ENCODE results near the gene THSD8.

THSD8 gene

DNA sequence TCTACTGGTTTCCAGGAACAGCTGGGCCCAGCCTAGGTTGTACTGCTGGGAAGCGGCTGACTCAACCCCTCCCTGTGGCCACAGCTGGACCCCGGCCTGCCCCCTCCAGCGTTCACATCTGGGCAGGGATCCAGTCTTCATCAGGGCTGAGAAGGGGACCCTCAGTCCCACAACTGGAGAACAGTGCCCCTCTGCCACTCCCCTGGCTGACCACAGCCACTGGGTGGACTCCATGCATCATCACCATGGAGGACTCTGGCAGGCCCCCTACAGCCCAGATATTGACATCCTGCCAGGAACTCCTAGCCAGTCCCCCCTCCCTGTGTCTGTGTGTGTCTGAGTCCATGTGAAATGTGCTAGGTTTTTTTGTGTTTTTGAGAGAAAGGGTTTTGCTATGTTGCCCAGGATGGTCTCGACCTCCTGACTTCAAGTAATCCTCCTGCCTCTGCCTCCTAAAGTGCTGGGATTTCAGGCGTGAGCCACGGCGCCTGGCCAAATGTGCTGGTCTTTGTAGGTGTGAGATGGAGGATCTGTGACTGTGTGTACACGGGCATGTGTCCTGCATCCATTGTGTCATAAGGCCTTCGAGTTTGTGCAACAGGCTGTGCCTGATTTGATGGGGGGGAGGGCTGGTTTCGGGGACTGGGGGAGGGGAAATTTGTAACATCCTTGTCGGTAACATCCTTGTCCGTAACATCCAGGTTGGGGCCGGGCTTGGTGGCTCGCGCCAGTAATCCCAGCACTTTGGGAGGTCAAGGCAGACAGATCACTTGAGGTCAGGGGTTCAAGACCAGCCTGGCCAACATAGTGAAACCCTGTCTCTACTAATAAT is 22.5 kb upstream of the THSD8 start:
- H3K9me3 ChIP-seq (ENCODE audit: control insufficient read depth, low read length): no peaks in the 10 kb centered on the region
- peaks cover 11% of the 10 kb centered on the region for H3K27me3 ChIP-seq (ENCODE audit: control insufficient read depth, insufficient read depth, low read length, poor library complexity, severe bottlenecking)
- H3K4me3 ChIP-seq (ENCODE audit: insufficient read depth, low read depth, low read length): no peak overlapping the region
- 75% methylated on average over 15 of the region's 15 CpGs for WGBS, 2 experiments
- H3K4me1 ChIP-seq (ENCODE audit: control insufficient read depth, insufficient read depth, low read length): peaks cover 28% of the 10 kb centered on the region
- H3K36me3 ChIP-seq (ENCODE audit: control insufficient read depth, insufficient read depth, low read length): no peaks in the 10 kb centered on the region
- no peak overlapping the region for H3K27ac ChIP-seq (ENCODE audit: insufficient read depth, low read depth, low read length, poor library complexity, severe bottlenecking)

GRCh38 chr19:12782174-12782423 is 19.8 kb upstream of the THSD8 start:
- Histone ChIP-seq H3K36me3 (ENCODE audit: control insufficient read depth, insufficient read depth, low read length) (no peaks in the 10 kb centered on the region), H3K27me3 (ENCODE audit: control insufficient read depth, insufficient read depth, low read length, poor library complexity, severe bottlenecking) (peaks cover 4% of the 10 kb centered on the region), H3K9me3 (ENCODE audit: control insufficient read depth, low read length) (no peaks in the 10 kb centered on the region), H3K4me3 (ENCODE audit: insufficient read depth, low read depth, low read length) (peak overlapping the region; percentile 52), H3K4me1 (ENCODE audit: control insufficient read depth, insufficient read depth, low read length) (peaks cover 24% of the 10 kb centered on the region), H3K27ac (ENCODE audit: insufficient read depth, low read depth, low read length, poor library complexity, severe bottlenecking) (no peak overlapping the region)
- WGBS, 2 experiments: 67 to 68% methylated on average over 12 of the region's 12 CpGs

DNA sequence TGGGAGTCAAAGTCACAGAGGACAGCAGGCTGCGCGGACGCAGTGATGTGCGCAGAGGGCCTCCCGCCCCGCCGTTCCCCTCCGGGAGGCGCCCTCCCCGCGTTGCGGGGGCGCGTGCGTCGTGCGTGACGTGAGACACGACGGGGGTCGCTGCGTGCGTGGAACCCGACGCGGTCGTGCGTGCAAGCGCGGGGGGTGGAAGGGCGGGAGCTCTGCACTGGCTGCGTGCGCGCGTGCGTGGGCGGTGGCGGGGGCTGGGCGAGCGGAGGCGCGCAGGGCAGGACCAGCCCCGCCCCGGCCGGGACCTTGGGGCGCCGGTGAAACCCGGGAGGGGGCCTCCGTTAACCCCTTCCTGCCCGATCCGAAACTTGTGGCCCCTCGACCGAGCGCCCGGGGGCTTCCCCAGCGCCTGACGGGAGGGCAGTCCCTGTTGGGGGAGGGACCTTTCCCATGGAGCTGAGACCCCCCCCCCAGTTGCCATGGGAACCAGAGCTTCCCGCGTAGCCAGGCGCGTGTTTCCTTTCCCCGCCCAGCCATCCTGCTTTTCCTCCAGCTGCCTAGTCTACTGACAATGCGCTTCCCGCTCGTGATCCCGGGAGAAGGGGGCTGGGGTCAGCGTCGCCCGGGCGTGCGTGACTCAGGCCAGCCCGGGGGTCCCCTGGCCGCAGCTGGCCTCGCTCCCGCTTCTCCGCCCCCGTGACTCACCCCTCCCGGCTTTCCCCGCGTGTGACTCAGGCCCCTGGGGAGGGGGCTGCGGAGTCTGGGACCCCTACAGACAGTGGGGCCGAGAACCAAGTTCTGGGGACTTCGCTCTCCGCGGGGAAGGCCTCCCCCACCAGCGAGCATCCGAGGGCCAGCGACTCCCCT is 19.2 kb upstream of the THSD8 start:
- 3% methylated on average over 88 of the region's 88 CpGs for WGBS, 2 experiments
- H3K9me3 ChIP-seq (ENCODE audit: control insufficient read depth, low read length): no peaks in the 10 kb centered on the region
- peaks cover 24% of the 10 kb centered on the region for H3K4me1 ChIP-seq (ENCODE audit: control insufficient read depth, insufficient read depth, low read length)
- H3K27ac ChIP-seq (ENCODE audit: insufficient read depth, low read depth, low read length, poor library complexity, severe bottlenecking): no peak overlapping the region
- peak overlapping the region; percentile 52 for H3K4me3 ChIP-seq (ENCODE audit: insufficient read depth, low read depth, low read length)
- H3K27me3 ChIP-seq (ENCODE audit: control insufficient read depth, insufficient read depth, low read length, poor library complexity, severe bottlenecking): peaks cover 4% of the 10 kb centered on the region
- H3K36me3 ChIP-seq (ENCODE audit: control insufficient read depth, insufficient read depth, low read length): no peaks in the 10 kb centered on the region

DNA sequence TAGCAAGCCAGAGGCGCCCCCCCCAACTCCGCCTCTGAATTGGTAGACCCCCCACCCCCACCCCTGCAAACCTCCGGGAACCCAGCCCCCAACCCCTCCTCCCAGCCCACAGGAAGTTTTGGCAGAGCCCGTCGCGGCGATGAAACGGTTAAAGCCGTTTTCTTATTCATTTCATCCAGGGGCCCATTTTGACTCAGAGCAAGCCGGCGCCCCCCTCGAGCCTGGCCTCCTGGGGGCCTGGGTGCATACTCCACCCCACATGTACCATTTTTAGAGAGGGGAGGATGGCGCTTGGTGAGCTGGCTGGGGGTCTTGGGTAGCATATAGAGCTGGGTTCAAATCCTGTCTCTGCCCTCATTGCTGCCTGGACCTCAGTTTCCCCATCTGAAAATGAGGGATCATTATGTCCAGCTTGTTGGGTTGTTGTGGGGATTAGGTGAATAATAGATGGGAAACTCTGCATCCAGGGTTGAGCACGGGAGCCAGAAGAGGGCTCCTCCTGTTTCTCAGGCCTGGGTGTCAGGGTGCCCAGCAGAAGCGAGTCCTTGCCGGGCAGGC is 18.5 kb upstream of the THSD8 start:
- Histone ChIP-seq H3K36me3 (ENCODE audit: control insufficient read depth, insufficient read depth, low read length) (no peaks in the 10 kb centered on the region), H3K27me3 (ENCODE audit: control insufficient read depth, insufficient read depth, low read length, poor library complexity, severe bottlenecking) (peaks cover 4% of the 10 kb centered on the region), H3K4me1 (ENCODE audit: control insufficient read depth, insufficient read depth, low read length) (peaks cover 29% of the 10 kb centered on the region), H3K27ac (ENCODE audit: insufficient read depth, low read depth, low read length, poor library complexity, severe bottlenecking) (no peak overlapping the region), H3K9me3 (ENCODE audit: control insufficient read depth, low read length) (no peaks in the 10 kb centered on the region), H3K4me3 (ENCODE audit: insufficient read depth, low read depth, low read length) (peak overlapping the region; percentile 52)
- WGBS, 2 experiments: 17 to 23% methylated on average over 15 of the region's 16 CpGs

DNA sequence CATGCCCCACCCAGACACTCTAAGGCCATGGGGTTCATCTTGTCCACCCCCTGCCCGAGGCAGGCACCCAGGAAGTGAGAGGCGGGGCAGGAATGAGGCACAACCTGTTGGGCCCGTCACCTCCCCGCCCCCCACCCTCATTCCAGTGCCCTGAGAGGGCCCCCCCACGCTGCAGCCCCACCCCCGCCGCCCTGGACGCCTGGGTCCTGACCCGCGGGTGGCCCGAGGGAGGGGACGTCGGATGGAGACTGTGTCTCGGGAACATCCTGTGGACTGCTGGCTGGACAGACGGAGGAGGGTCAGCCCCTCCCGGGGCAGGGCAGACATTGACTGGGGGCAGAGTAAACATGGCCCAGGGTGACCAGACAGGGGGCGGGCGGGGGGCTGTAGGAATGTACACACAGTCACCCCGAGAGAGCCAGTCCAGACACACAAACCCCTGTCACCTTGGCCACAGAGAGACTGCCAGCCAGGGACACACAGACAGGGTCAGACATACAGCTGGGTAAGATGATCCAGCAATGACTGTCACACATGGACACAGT is 17.9 kb upstream of the THSD8 start:
- Histone ChIP-seq H3K27me3 (ENCODE audit: control insufficient read depth, insufficient read depth, low read length, poor library complexity, severe bottlenecking) (no peaks in the 10 kb centered on the region), H3K4me3 (ENCODE audit: insufficient read depth, low read depth, low read length) (no peak overlapping the region), H3K4me1 (ENCODE audit: control insufficient read depth, insufficient read depth, low read length) (peaks cover 29% of the 10 kb centered on the region), H3K27ac (ENCODE audit: insufficient read depth, low read depth, low read length, poor library complexity, severe bottlenecking) (no peak overlapping the region), H3K9me3 (ENCODE audit: control insufficient read depth, low read length) (no peaks in the 10 kb centered on the region), H3K36me3 (ENCODE audit: control insufficient read depth, insufficient read depth, low read length) (no peaks in the 10 kb centered on the region)
- 58 to 59% methylated on average over 18 to 19 of the region's 19 CpGs for WGBS, 2 experiments

GRCh38 chr19:12784394-12784870 is 17.4 kb upstream of the THSD8 start:
- no peak overlapping the region for H3K27ac ChIP-seq (ENCODE audit: insufficient read depth, low read depth, low read length, poor library complexity, severe bottlenecking)

DNA sequence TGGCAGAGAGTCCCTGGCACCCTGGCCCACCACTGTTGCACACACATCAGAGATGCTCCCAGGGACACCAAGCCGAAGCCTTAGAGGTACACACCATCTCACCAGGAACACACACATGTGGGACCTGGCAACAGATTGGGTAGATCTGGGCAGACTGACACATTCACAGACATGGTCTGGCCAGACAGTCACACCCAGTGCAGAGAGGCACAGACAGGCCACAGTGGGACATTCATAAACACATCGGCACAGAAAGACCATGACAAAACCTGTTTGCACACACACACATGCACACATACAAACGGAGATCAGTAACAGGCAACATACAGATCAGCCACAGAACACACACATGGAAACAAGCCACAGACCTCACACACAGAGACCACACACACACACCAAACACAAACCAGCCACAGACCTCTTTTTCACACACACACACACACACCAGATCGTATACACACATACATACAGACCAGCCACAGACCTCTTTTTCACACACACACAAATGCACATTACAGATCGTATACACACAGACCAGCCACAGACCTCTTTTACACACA is 16.9 kb upstream of the THSD8 start:
- 83 to 91% methylated on average over 5 of the region's 5 CpGs for WGBS, 2 experiments
- peaks cover 27% of the 10 kb centered on the region for H3K4me1 ChIP-seq (ENCODE audit: control insufficient read depth, insufficient read depth, low read length)

More at GRCh38 chr19:12784394-12784870, 17.4 kb upstream of the THSD8 start:
- Histone ChIP-seq H3K9me3 (ENCODE audit: control insufficient read depth, low read length) (no peaks in the 10 kb centered on the region), H3K27me3 (ENCODE audit: control insufficient read depth, insufficient read depth, low read length, poor library complexity, severe bottlenecking) (no peaks in the 10 kb centered on the region), H3K36me3 (ENCODE audit: control insufficient read depth, insufficient read depth, low read length) (no peaks in the 10 kb centered on the region), H3K4me1 (ENCODE audit: control insufficient read depth, insufficient read depth, low read length) (peaks cover 29% of the 10 kb centered on the region), H3K4me3 (ENCODE audit: insufficient read depth, low read depth, low read length) (no peak overlapping the region)
- WGBS, 2 experiments: 90 to 94% methylated on average over 10 of the region's 10 CpGs

DNA sequence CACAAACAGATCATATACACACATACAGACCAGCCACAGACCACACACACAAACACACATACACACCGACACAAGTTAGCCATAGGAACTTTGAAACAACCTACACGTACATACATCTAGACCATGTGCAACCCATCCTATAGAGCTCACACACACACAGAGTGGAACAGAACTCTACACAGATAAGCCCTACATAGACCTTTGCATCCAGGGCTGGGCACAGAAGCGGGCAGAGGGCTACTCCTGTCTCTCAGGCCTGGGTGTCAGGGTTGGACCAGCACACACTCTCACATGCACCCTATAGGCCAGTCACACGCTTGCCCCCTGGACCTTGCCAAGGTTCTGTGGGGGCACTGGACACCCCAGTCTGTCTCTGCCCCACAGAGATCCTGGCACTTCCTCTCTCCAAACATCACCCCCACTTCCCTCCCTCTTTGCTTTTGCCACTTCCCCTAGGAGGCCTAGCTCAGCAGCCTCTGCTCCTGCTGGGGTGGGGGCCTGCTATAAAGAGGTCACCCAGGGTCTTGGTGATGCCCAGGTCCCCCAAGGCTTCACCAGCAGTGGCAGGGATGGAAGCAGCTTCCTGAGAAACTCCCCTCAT is 16.3 kb upstream of the THSD8 start:
- WGBS, 2 experiments: 87 to 89% methylated on average over 4 of the region's 4 CpGs
- H3K36me3 ChIP-seq (ENCODE audit: control insufficient read depth, insufficient read depth, low read length): no peaks in the 10 kb centered on the region
- H3K9me3 ChIP-seq (ENCODE audit: control insufficient read depth, low read length): no peaks in the 10 kb centered on the region
- H3K4me3 ChIP-seq (ENCODE audit: insufficient read depth, low read depth, low read length): no peak overlapping the region
- peaks cover 27% of the 10 kb centered on the region for H3K4me1 ChIP-seq (ENCODE audit: control insufficient read depth, insufficient read depth, low read length)
- H3K27ac ChIP-seq (ENCODE audit: insufficient read depth, low read depth, low read length, poor library complexity, severe bottlenecking): no peak overlapping the region
- peaks cover 4% of the 10 kb centered on the region for H3K27me3 ChIP-seq (ENCODE audit: control insufficient read depth, insufficient read depth, low read length, poor library complexity, severe bottlenecking)

More for the DNA sequence above, 16.9 kb upstream of the THSD8 start:
- no peaks in the 10 kb centered on the region for H3K36me3 ChIP-seq (ENCODE audit: control insufficient read depth, insufficient read depth, low read length)
- no peaks in the 10 kb centered on the region for H3K9me3 ChIP-seq (ENCODE audit: control insufficient read depth, low read length)
- no peak overlapping the region for H3K27ac ChIP-seq (ENCODE audit: insufficient read depth, low read depth, low read length, poor library complexity, severe bottlenecking)
- no peaks in the 10 kb centered on the region for H3K27me3 ChIP-seq (ENCODE audit: control insufficient read depth, insufficient read depth, low read length, poor library complexity, severe bottlenecking)
- H3K4me3 ChIP-seq (ENCODE audit: insufficient read depth, low read depth, low read length): no peak overlapping the region

DNA sequence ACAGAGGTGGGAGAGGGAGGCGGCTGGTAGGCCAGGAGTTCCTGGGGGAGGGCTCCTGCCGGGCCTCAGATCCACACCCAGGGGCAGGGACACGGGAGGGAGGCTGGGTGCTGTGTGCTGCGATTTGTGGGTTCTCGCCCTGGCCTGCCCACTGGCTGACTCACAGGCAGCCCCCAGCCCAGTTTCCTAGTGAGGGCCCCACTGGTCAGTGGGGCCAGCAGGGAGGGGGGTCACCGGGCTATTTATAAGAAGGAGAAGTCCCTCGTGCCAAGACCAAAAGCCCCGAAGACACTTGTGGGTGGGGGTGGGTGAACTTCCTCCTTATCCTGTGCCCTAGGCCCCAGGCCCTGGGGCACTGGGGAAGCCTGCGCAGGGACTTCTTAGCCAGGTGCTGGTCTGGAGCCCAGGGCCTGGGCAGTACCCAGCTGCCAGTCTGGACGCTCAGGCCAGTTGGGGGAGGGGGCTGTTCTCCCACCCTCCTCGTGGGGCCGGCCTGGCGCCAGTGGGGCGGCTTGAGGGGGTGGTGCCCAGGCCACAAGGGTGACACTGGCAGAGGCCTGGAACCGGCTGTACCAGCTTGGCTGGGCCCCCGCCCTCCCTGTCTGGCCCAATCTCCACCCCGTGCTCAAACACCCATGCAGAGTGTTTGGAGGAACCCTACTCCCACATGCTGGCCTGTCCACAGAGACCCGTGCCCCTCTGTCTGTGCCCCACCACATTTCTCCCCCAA is 15.6 kb upstream of the THSD8 start:
- Histone ChIP-seq H3K27ac (ENCODE audit: insufficient read depth, low read depth, low read length, poor library complexity, severe bottlenecking) (no peak overlapping the region), H3K4me3 (ENCODE audit: insufficient read depth, low read depth, low read length) (no peak overlapping the region), H3K27me3 (ENCODE audit: control insufficient read depth, insufficient read depth, low read length, poor library complexity, severe bottlenecking) (peaks cover 11% of the 10 kb centered on the region), H3K36me3 (ENCODE audit: control insufficient read depth, insufficient read depth, low read length) (no peaks in the 10 kb centered on the region), H3K4me1 (ENCODE audit: control insufficient read depth, insufficient read depth, low read length) (peaks cover 27% of the 10 kb centered on the region), H3K9me3 (ENCODE audit: control insufficient read depth, low read length) (no peaks in the 10 kb centered on the region)
- WGBS, 2 experiments: 87% methylated on average over 18 of the region's 18 CpGs

Data from ectodermal cell (in vitro differentiated cells).